HCT116 (cell line): Measurements from ENCODE around the gene GXYLT2. TPM values are rescaled to one million over a fixed set of nuclear protein-coding genes. Genes with fewer than 3 reads are reported as not detected.

Source experiments
- ATAC-seq: fragments of 200-7000 bp; cut with Tn5 transposase; 2 replicates; pipeline ENCODE4 v1.9.1; 2020; ENCODE audit warnings: mild to moderate bottlenecking, moderate library complexity
- BruUV-seq: library from RNA; stranded (reverse); fragments of 400-500 nt; replicated peaks from 2 replicates; lab custom pipeline; 2021; lab: Mats Ljungman, UMichigan
- CTCF ChIA-PET: fragments of 300-600 bp; sonication (Branson Sonifier 250); formaldehyde crosslinking; loops from one replicate; lab custom pipeline; 2021; ENCODE audit warnings: antibody characterized with exemption; lab: Charles Lee
- POLR2A ChIA-PET: fragments of 300-600, 350-600 bp; sonication (Branson Sonifier 250); formaldehyde crosslinking; loops from one replicate; lab custom pipeline; 2021; ENCODE audit warnings: antibody characterized with exemption; lab: Charles Lee
- RAD21 ChIA-PET, 2 experiments: fragments of 300-600 bp; sonication (Branson Sonifier 250); formaldehyde crosslinking; loops; one replicate each; lab custom pipeline; 2023; ENCODE audit warnings: low total read pairs in 2 of 2; ENCODE audit not compliant: uncharacterized antibody in 2 of 2, unreplicated experiment in 2 of 2, low non-redundant PET in 1 of 2; lab: Charles Lee
- DNase-seq: peaks from one replicate; pipeline ENCODE4 v3.0.0-alpha.2; 2010; ENCODE audit warnings: low read depth, low spot score
- H2AFZ ChIP-seq: fragments of 200-600 bp; shearing (Covaris generic), sonication (generic); 2 replicates; pipeline ENCODE4 v1.6.1; 2017; ENCODE audit warnings: low read depth, mixed run types, mixed read lengths, antibody characterized with exemption, low read length; ENCODE audit not compliant: poor library complexity, severe bottlenecking
- H3K27ac ChIP-seq: 2 replicates; pipeline ENCODE4 v1.5.1; 2012; ENCODE audit warnings: low read depth, low read length
- H3K27me3 ChIP-seq: fragments of 200-600 bp; sonication (generic); 2 replicates; pipeline ENCODE4 v1.6.1; 2016; ENCODE audit warnings: mixed run types, low read length, mixed read lengths; ENCODE audit not compliant: insufficient read depth
- H3K36me3 ChIP-seq, 2 experiments: fragments of 200-500 bp in 1 of 2; fragments of 200-600 bp in 1 of 2; sonication (Bioruptor generic) in 1 of 2; sonication (generic) in 1 of 2; 2 replicates each; pipeline versions ENCODE4 v1.5.1 to v1.6.1; 2014 to 2016; ENCODE audit warnings: low read length in 2 of 2, inconsistent platforms in 1 of 2, mixed read lengths in 1 of 2, mixed run types in 1 of 2; ENCODE audit not compliant: insufficient read depth in 2 of 2, control insufficient read depth in 1 of 2
- H3K4me1 ChIP-seq, 2 experiments: fragments of 200-600 bp in 1 of 2; sonication (generic) in 1 of 2; 2 replicates each; pipeline versions ENCODE4 v1.5.1 to v1.6.1; 2012 to 2017; ENCODE audit warnings: low read length in 2 of 2, inconsistent platforms in 1 of 2, mild to moderate bottlenecking in 1 of 2, mixed read lengths in 1 of 2, mixed run types in 1 of 2, moderate library complexity in 1 of 2; ENCODE audit not compliant: insufficient read depth in 2 of 2, control insufficient read depth in 1 of 2
- H3K4me2 ChIP-seq: fragments of 200-600 bp; sonication (generic); 2 replicates; pipeline ENCODE4 v1.6.1; 2017; ENCODE audit warnings: mixed run types, low read length, mixed read lengths
- H3K4me3 ChIP-seq, 2 experiments: fragments of 200-600 bp in 1 of 2; sonication (generic) in 1 of 2; replicated peaks in 1 of 2; 2 replicates each; pipeline ENCODE4 v1.5.1; 2011 to 2016; ENCODE audit warnings: low read length in 2 of 2, control low read depth in 1 of 2, low read depth in 1 of 2, mild to moderate bottlenecking in 1 of 2, mixed read lengths in 1 of 2, mixed run types in 1 of 2
- H3K79me2 ChIP-seq: fragments of 200-600 bp; sonication (generic); 2 replicates; pipeline ENCODE4 v1.6.1; 2017; ENCODE audit warnings: mild to moderate bottlenecking, mixed run types, low read length, moderate library complexity, mixed read lengths; ENCODE audit not compliant: insufficient read depth
- H3K9ac ChIP-seq: fragments of 200-600 bp; sonication (generic); 2 replicates; pipeline ENCODE4 v1.6.1; 2016; ENCODE audit warnings: low read length, mixed read lengths
- H3K9me2 ChIP-seq: fragments of 200-600 bp; sonication (generic), shearing (Covaris generic); 2 replicates; pipeline ENCODE4 v1.6.1; 2017; ENCODE audit warnings: mixed run types, mild to moderate bottlenecking, moderate library complexity; ENCODE audit not compliant: insufficient read depth
- H3K9me3 ChIP-seq, 2 experiments: fragments of 200-500 bp in 1 of 2; fragments of 200-600 bp in 1 of 2; sonication (Bioruptor generic) in 1 of 2; sonication (generic) in 1 of 2; 2 replicates each; pipeline ENCODE4 v1.6.1; 2014 to 2017; ENCODE audit warnings: low read length in 2 of 2, mixed read lengths in 2 of 2, inconsistent platforms in 1 of 2, low read depth in 1 of 2, mild to moderate bottlenecking in 1 of 2, mixed run types in 1 of 2, moderate library complexity in 1 of 2; ENCODE audit not compliant: control insufficient read depth in 1 of 2, insufficient read depth in 1 of 2
- H4K20me1 ChIP-seq: fragments of 200-600 bp; sonication (generic), shearing (Covaris generic); 2 replicates; pipeline ENCODE4 v1.6.1; 2017; ENCODE audit warnings: mixed run types, mild to moderate bottlenecking, moderate library complexity; ENCODE audit not compliant: insufficient read depth
- CBX3 ChIP-seq: IDR thresholded peaks from 2 replicates; pipeline ENCODE4 v1.6.1; 2012; ENCODE audit warnings: low read depth
- CTCF ChIP-seq, 3 experiments: fragments of 200-600 bp in 1 of 3; sonication (generic) in 1 of 3; IDR thresholded peaks in 2 of 3; conservative IDR thresholded peaks in 1 of 3; 2 replicates each; pipeline ENCODE4 v1.5.1; 2012 to 2017; ENCODE audit warnings: low read depth in 2 of 3, low read length in 2 of 3, antibody characterized with exemption in 1 of 3, borderline replicate concordance in 1 of 3, control low read depth in 1 of 3, mild to moderate bottlenecking in 1 of 3, mixed read lengths in 1 of 3, mixed run types in 1 of 3, moderate library complexity in 1 of 3; ENCODE audit not compliant: insufficient read depth in 1 of 3
- POLR2AphosphoS5 ChIP-seq: IDR thresholded peaks from 2 replicates; pipeline ENCODE4 v1.6.1; 2011; ENCODE audit warnings: mild to moderate bottlenecking, low read depth, low read length, moderate library complexity
- REST ChIP-seq: IDR thresholded peaks from 2 replicates; pipeline ENCODE4 v1.6.1; 2012; ENCODE audit warnings: low read depth
- YY1 ChIP-seq: IDR thresholded peaks from 2 replicates; pipeline ENCODE4 v1.6.1; 2011; ENCODE audit warnings: low read length, low read depth, moderate library complexity, mild to moderate bottlenecking; ENCODE audit not compliant: insufficient replicate concordance; ENCODE audit errors: extremely low read depth
- ZBTB33 ChIP-seq: IDR thresholded peaks from 2 replicates; pipeline ENCODE4 v1.6.1; 2011; ENCODE audit warnings: mild to moderate bottlenecking, low read length, moderate library complexity; ENCODE audit not compliant: insufficient replicate concordance; ENCODE audit errors: extremely low read depth
- intact Hi-C: fragments of 100-400 bp; cut with micrococcal nuclease; formaldehyde crosslinking; loops from 2 replicates; pipeline ENCODE4 v1.10.0; 2022
- total RNA-seq: library from RNA; stranded (reverse); gene quantifications from one replicate; pipeline ENCODE4 v1.2.1, GENCODE V29; 2021; ENCODE audit not compliant: unreplicated experiment

Gene GXYLT2
- total RNA-seq, 1 experiment from 2014 or later: 5.6 TPM

GRCh38 chr3:72909591-72909990 is 21.7 kb downstream of the GXYLT2 start:
- CTCF ChIA-PET: interaction anchor here (1.8 kb wide), 1 partner anchor 14 kb away, joined by 3 read pairs; no protein-coding TSS in a partner anchor
- no TSS peak for BruUV-seq
- H2AFZ ChIP-seq: no peak overlapping the region
- TF ChIP-seq ZBTB33 (no peak), CBX3 (no peak), YY1 (no peak), REST (no peak), POLR2AphosphoS5 (no peak), CTCF (IDR thresholded peaks at IDR 0.05 in 2 of 3, conservative IDR thresholded peaks at IDR 0.05 in 1 of 3; ENCODE audit: borderline replicate concordance in 1 of 3, insufficient read depth in 1 of 3, low read depth in 2 of 3, low read length in 2 of 3) (no peak)
- peaks cover 0 to 5% of the 10 kb centered on the region in 2 experiments; a peak in 1 of 4 replicates for H3K4me1 ChIP-seq
- H3K9me3 ChIP-seq: no peaks in the 10 kb centered on the region
- no peak for ATAC-seq
- RAD21 ChIA-PET: no interaction called here
- intact Hi-C loops: no loop called here
- H3K9me2 ChIP-seq: no peaks in the 10 kb centered on the region
- no peak overlapping the region for H3K4me2 ChIP-seq
- POLR2A ChIA-PET: no interaction called here
- H3K36me3 ChIP-seq: no peaks in the 10 kb centered on the region
- no peak for DNase-seq
- no peaks in the 10 kb centered on the region for H4K20me1 ChIP-seq
- no peak overlapping the region for H3K4me3 ChIP-seq
- H3K9ac ChIP-seq: no peak overlapping the region
- H3K79me2 ChIP-seq: no peaks in the 10 kb centered on the region
- H3K27me3 ChIP-seq: no peaks in the 10 kb centered on the region
- no peak overlapping the region for H3K27ac ChIP-seq
